IMR-90 (cell line): ENCODE results near the gene RAD51B. TPM values are rescaled to one million over a fixed set of nuclear protein-coding genes. Genes with fewer than 3 reads are reported as not detected.

ENCODE experiments used
- ATAC-seq: fragments of 200-7000 bp; cut with Tn5 transposase; 2 replicates; pipeline ENCODE4 v1.9.1; 2020; ENCODE audit warnings: low read depth, mild to moderate bottlenecking, moderate library complexity
- BruUV-seq: library from RNA; stranded (reverse); fragments of 400-500 nt; replicated peaks from 2 replicates; lab custom pipeline; 2021; lab: Mats Ljungman, UMichigan
- CTCF ChIA-PET: fragments of 300-600 bp; formaldehyde crosslinking; extraction: SDS; loops from one replicate; lab custom pipeline; 2021; ENCODE audit warnings: antibody characterized with exemption; lab: Yijun Ruan, JAX
- POLR2A ChIA-PET: fragments of 300-600 bp; sonication (Branson Sonifier 250); formaldehyde crosslinking; loops from one replicate; lab custom pipeline; 2022; ENCODE audit warnings: antibody characterized with exemption; ENCODE audit not compliant: unreplicated experiment; lab: Charles Lee
- DNase-seq: peaks from one replicate; pipeline ENCODE4 v3.0.0; 2013
- H2AFZ ChIP-seq: replicated peaks from 2 replicates; pipeline ENCODE3; 2013; ENCODE audit warnings: low read length, mild to moderate bottlenecking; ENCODE audit not compliant: poor library complexity
- H2AK5ac ChIP-seq: 2 replicates; pipeline ENCODE4 v1.6.1; 2013; ENCODE audit warnings: low read depth, low read length, inconsistent platforms
- H2AK9ac ChIP-seq: replicated peaks from 2 replicates; pipeline ENCODE3; 2013; ENCODE audit warnings: mild to moderate bottlenecking, low read depth, low read length, moderate library complexity; ENCODE audit not compliant: poor library complexity
- H2BK120ac ChIP-seq: 2 replicates; pipeline ENCODE4 v1.6.1; 2013; ENCODE audit warnings: low read depth, low read length, inconsistent platforms
- H2BK15ac ChIP-seq: 3 replicates; pipeline ENCODE4 v1.6.1; 2013; ENCODE audit warnings: low read depth, low read length, inconsistent platforms
- H2BK20ac ChIP-seq: 2 replicates; pipeline ENCODE4 v1.6.1; 2013; ENCODE audit warnings: low read depth, mild to moderate bottlenecking, inconsistent platforms, low read length, moderate library complexity
- H2BK5ac ChIP-seq: 2 replicates; pipeline ENCODE4 v1.6.1; 2013; ENCODE audit warnings: mild to moderate bottlenecking, low read depth, low read length, inconsistent platforms; ENCODE audit not compliant: poor library complexity, severe bottlenecking
- H3K14ac ChIP-seq: replicated peaks from 2 replicates; pipeline ENCODE4 v1.6.1; 2013; ENCODE audit warnings: low read depth, low read length, inconsistent platforms
- H3K18ac ChIP-seq: 2 replicates; pipeline ENCODE4 v1.6.1; 2013; ENCODE audit warnings: low read depth, low read length, control low read depth
- H3K23ac ChIP-seq: 2 replicates; pipeline ENCODE4 v1.6.1; 2013; ENCODE audit warnings: low read depth, low read length, inconsistent platforms
- H3K27ac ChIP-seq: 2 replicates; pipeline ENCODE4 v1.5.1; 2013; ENCODE audit warnings: mild to moderate bottlenecking, control low read depth, low read length; ENCODE audit not compliant: insufficient read depth
- H3K27me3 ChIP-seq: 2 replicates; pipeline ENCODE4 v1.6.1; 2013; ENCODE audit warnings: low read length; ENCODE audit not compliant: control insufficient read depth, insufficient read depth
- H3K36me3 ChIP-seq: 2 replicates; pipeline ENCODE4 v1.6.1; 2013; ENCODE audit warnings: low read length, mixed read lengths; ENCODE audit not compliant: control insufficient read depth, insufficient read depth
- H3K4ac ChIP-seq: 2 replicates; pipeline ENCODE4 v1.6.1; 2013; ENCODE audit warnings: low read depth, low read length, inconsistent platforms
- H3K4me1 ChIP-seq: 2 replicates; pipeline ENCODE4 v1.6.1; 2013; ENCODE audit warnings: low read length, mixed read lengths; ENCODE audit not compliant: control insufficient read depth, insufficient read depth
- H3K4me2 ChIP-seq: 2 replicates; pipeline ENCODE4 v1.6.1; 2013; ENCODE audit warnings: low read depth, mild to moderate bottlenecking, control low read depth, low read length, moderate library complexity
- H3K4me3 ChIP-seq: 2 replicates; pipeline ENCODE4 v1.5.1; 2013; ENCODE audit warnings: low read depth, mild to moderate bottlenecking, control low read depth, low read length, moderate library complexity; ENCODE audit not compliant: insufficient read depth
- H3K56ac ChIP-seq: 2 replicates; pipeline ENCODE4 v1.6.1; 2013; ENCODE audit warnings: low read length, inconsistent platforms; ENCODE audit not compliant: insufficient read depth; ENCODE audit errors: extremely low read depth
- H3K79me1 ChIP-seq, 2 experiments: 2 replicates each; pipeline ENCODE4 v1.6.1; 2013; ENCODE audit warnings: low read length in 2 of 2, inconsistent platforms in 1 of 2, low read depth in 1 of 2
- H3K9ac ChIP-seq: 2 replicates; pipeline ENCODE4 v1.6.1; 2013; ENCODE audit warnings: low read depth, low read length, control low read depth
- H3K9me1 ChIP-seq: 2 replicates; pipeline ENCODE4 v1.6.1; 2013; ENCODE audit warnings: low read length, inconsistent platforms; ENCODE audit not compliant: insufficient read depth
- H3K9me3 ChIP-seq: 2 replicates; pipeline ENCODE4 v1.6.1; 2013; ENCODE audit warnings: low read length; ENCODE audit not compliant: control insufficient read depth, insufficient read depth
- H4K20me1 ChIP-seq: 2 replicates; pipeline ENCODE4 v1.6.1; 2013; ENCODE audit warnings: low read length, inconsistent platforms; ENCODE audit not compliant: insufficient read depth
- H4K5ac ChIP-seq: 2 replicates; pipeline ENCODE4 v1.6.1; 2013; ENCODE audit warnings: mild to moderate bottlenecking, low read depth, low read length, control low read depth
- H4K8ac ChIP-seq, 2 experiments: 2 replicates each; pipeline ENCODE4 v1.6.1; 2013; ENCODE audit warnings: low read depth in 2 of 2, low read length in 2 of 2, control low read depth in 1 of 2, inconsistent platforms in 1 of 2
- H4K91ac ChIP-seq: 2 replicates; pipeline ENCODE4 v1.6.1; 2013; ENCODE audit warnings: low read depth, low read length, inconsistent platforms; ENCODE audit not compliant: insufficient read depth
- BHLHE40 ChIP-seq: fragments of 150-350 bp; IDR thresholded peaks from 2 replicates; pipeline ENCODE4 v1.6.1; 2016; ENCODE audit warnings: mild to moderate bottlenecking, low read depth, low read length
- CEBPB ChIP-seq: IDR thresholded peaks from 2 replicates; pipeline ENCODE4 v1.6.1; 2012; ENCODE audit warnings: low read depth, low read length, improper control_type of control experiment
- CHD1 ChIP-seq: IDR thresholded peaks from 2 replicates; pipeline ENCODE4 v1.6.1; 2012; ENCODE audit warnings: low read depth, low read length, improper control_type of control experiment
- FOS ChIP-seq: fragments of 150-350 bp; IDR thresholded peaks from 2 replicates; pipeline ENCODE4 v1.6.1; 2016; ENCODE audit warnings: low read depth, low read length
- MAFK ChIP-seq: IDR thresholded peaks from 2 replicates; pipeline ENCODE4 v1.6.1; 2012; ENCODE audit warnings: low read depth, low read length, improper control_type of control experiment
- MAZ ChIP-seq: IDR thresholded peaks from 2 replicates; pipeline ENCODE4 v1.6.1; 2012; ENCODE audit warnings: low read depth, mild to moderate bottlenecking, low read length, improper control_type of control experiment, moderate library complexity, borderline replicate concordance
- MXI1 ChIP-seq: IDR thresholded peaks from 2 replicates; pipeline ENCODE4 v1.6.1; 2012; ENCODE audit warnings: low read depth, mild to moderate bottlenecking, low read length, moderate library complexity, borderline replicate concordance
- NFE2L2 ChIP-seq: fragments of 150-350 bp; IDR thresholded peaks from 2 replicates; pipeline ENCODE4 v1.6.1; 2016; ENCODE audit warnings: low read depth, mild to moderate bottlenecking, low read length
- POLR2A ChIP-seq: IDR thresholded peaks from 2 replicates; pipeline ENCODE4 v1.6.1; 2012; ENCODE audit warnings: mild to moderate bottlenecking, low read depth, low read length
- RAD21 ChIP-seq: IDR thresholded peaks from 2 replicates; pipeline ENCODE4 v1.6.1; 2012; ENCODE audit warnings: low read length, improper control_type of control experiment
- RCOR1 ChIP-seq: IDR thresholded peaks from 2 replicates; pipeline ENCODE4 v1.6.1; 2012; ENCODE audit warnings: mild to moderate bottlenecking, low read length, improper control_type of control experiment; ENCODE audit not compliant: insufficient replicate concordance
- RFX5 ChIP-seq: IDR thresholded peaks from 2 replicates; pipeline ENCODE4 v1.8.0; 2012; ENCODE audit warnings: low read depth, mild to moderate bottlenecking, low read length, moderate library complexity
- SMC3 ChIP-seq: fragments of 150-350 bp; IDR thresholded peaks from 2 replicates; pipeline ENCODE4 v1.6.1; 2016; ENCODE audit warnings: low read depth, mild to moderate bottlenecking, antibody characterized with exemption, low read length, moderate library complexity
- WGBS, 2 experiments: methylation state at CpG; one replicate each; pipeline versions ENCODE4 v1.1.5 to v1.1.7; 2013; ENCODE audit warnings: missing lambda C conversion rate in 2 of 2; ENCODE audit not compliant: insufficient read length in 1 of 2; ENCODE audit errors: extremely low coverage in 2 of 2; 5-methylcytosine and 5-hydroxymethylcytosine counted together
- dilution Hi-C: fragments of 300-500 bp; cut with HindIII; formaldehyde crosslinking; loops from one replicate; pipeline ENCODE4 v1.14.3; 2018; ENCODE audit warnings: low sequenced_read_pairs; ENCODE audit not compliant: unreplicated experiment
- in situ Hi-C: fragments of 300-500 bp; cut with MboI; formaldehyde crosslinking; loops from 3 replicates; pipeline ENCODE4 v1.14.3; 2019; ENCODE audit warnings: low sequenced_read_pairs, inconsistent platforms, mixed read lengths
- intact Hi-C: fragments of 100-400 bp; cut with micrococcal nuclease; formaldehyde crosslinking; loops from 2 replicates; pipeline ENCODE4 v1.10.0; 2022
- polyA plus RNA-seq, 3 experiments: library from polyadenylated mRNA; depleted of rRNA; stranded (reverse); fragments of >200 nt; gene quantifications; 2 replicates each; pipeline ENCODE4 v1.2.3, GENCODE V29; 2012; ENCODE audit warnings: low replicate concordance in 1 of 3
- total RNA-seq: library from RNA; depleted of rRNA; stranded (reverse); fragments of >200 nt; gene quantifications from 2 replicates; pipeline ENCODE4 v1.2.3, GENCODE V29; 2012
- TF ChIP-seq, protein P1 (sequence below): conservative IDR thresholded peaks from 2 replicates; pipeline ENCODE4 v1.5.1; 2012; ENCODE audit warnings: mild to moderate bottlenecking, low read depth, low read length, improper control_type of control experiment
- TF ChIP-seq, protein P2 (sequence below): fragments of 150-350 bp; IDR thresholded peaks from 2 replicates; pipeline ENCODE4 v1.6.1; 2016; ENCODE audit warnings: low read depth, mild to moderate bottlenecking, low read length, moderate library complexity, borderline replicate concordance
- TF ChIP-seq, protein P3 (sequence below): fragments of 150-350 bp; IDR thresholded peaks from 2 replicates; pipeline ENCODE4 v1.6.1; 2017; ENCODE audit warnings: mild to moderate bottlenecking, antibody characterized with exemption, low read length, low read depth

Gene RAD51B
- total and polyA plus RNA-seq, 2 of the 4 experiments (the other 2 are of a cell fraction): 5.1 to 18.8 TPM

DNA sequence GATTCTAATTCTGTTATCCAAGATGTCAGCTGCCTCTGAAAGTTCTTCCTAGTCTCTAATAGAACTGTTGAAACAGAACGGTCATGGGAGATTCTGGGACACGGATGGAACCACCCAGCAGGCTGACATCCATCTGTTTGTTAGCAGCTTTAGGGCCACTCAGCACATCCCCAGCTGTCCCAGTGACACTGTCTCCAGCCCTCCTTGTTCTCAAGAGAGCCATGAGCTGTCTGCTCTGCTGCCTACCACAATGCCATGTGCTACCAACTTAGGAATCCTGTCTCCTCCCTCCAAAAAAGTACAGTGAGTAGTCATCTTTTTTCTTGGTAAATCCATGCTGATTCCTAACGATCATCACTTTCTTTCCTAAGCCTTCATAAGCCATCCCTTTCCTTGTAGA is 842.8 kb downstream of the RAD51B start:
- in situ Hi-C loops (loop anchor here (10.0 kb wide), 1 partner anchor 122 kb away; no protein-coding TSS in a partner anchor), intact Hi-C loops (loop anchor here (5.0 to 10.0 kb wide), 3 partner anchors 208 to 718 kb away; no protein-coding TSS in a partner anchor), dilution Hi-C loops (no loop called here)
- no peaks in the 10 kb centered on the region for H3K9me3 ChIP-seq
- H2BK15ac ChIP-seq: peak overlapping the region; percentile 12; the same call in 1 of the 3 replicates
- peak overlapping the region; percentile 75 for H3K4ac ChIP-seq
- no peak overlapping the region for H3K27ac ChIP-seq
- peak overlapping the region; percentile 70 for H3K14ac ChIP-seq
- no peak overlapping the region for H4K5ac ChIP-seq
- peak overlapping the region in 1 of 2 experiments; percentile 41; a peak in 2 of 4 replicates for H4K8ac ChIP-seq
- H3K18ac ChIP-seq: peak overlapping the region; percentile 32; the same call in 1 of the 2 replicates
- ChIA-PET POLR2A (interaction anchor here (0.5 to 1.2 kb wide), 2 partner anchors 126 to 128 kb away, joined by 3 read pairs; no protein-coding TSS in a partner anchor), CTCF (interaction anchor here (0.5 to 0.8 kb wide), 2 partner anchors 118 to 184 kb away, joined by 3 to 5 read pairs; no protein-coding TSS in a partner anchor)
- TF ChIP-seq NFE2L2 (no peak), BHLHE40 (no peak), RFX5 (no peak), SMC3 (no peak), CEBPB (no peak), CHD1 (no peak), RAD21 (no peak), MAFK (no peak), RCOR1 (no peak), MXI1 (no peak), POLR2A (no peak), MAZ (no peak), FOS (no peak)
- TF ChIP-seq, protein P1, sequence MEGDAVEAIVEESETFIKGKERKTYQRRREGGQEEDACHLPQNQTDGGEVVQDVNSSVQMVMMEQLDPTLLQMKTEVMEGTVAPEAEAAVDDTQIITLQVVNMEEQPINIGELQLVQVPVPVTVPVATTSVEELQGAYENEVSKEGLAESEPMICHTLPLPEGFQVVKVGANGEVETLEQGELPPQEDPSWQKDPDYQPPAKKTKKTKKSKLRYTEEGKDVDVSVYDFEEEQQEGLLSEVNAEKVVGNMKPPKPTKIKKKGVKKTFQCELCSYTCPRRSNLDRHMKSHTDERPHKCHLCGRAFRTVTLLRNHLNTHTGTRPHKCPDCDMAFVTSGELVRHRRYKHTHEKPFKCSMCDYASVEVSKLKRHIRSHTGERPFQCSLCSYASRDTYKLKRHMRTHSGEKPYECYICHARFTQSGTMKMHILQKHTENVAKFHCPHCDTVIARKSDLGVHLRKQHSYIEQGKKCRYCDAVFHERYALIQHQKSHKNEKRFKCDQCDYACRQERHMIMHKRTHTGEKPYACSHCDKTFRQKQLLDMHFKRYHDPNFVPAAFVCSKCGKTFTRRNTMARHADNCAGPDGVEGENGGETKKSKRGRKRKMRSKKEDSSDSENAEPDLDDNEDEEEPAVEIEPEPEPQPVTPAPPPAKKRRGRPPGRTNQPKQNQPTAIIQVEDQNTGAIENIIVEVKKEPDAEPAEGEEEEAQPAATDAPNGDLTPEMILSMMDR: no peak
- TF ChIP-seq, protein P2, sequence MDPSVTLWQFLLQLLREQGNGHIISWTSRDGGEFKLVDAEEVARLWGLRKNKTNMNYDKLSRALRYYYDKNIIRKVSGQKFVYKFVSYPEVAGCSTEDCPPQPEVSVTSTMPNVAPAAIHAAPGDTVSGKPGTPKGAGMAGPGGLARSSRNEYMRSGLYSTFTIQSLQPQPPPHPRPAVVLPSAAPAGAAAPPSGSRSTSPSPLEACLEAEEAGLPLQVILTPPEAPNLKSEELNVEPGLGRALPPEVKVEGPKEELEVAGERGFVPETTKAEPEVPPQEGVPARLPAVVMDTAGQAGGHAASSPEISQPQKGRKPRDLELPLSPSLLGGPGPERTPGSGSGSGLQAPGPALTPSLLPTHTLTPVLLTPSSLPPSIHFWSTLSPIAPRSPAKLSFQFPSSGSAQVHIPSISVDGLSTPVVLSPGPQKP: no peak
- TF ChIP-seq, protein P3, sequence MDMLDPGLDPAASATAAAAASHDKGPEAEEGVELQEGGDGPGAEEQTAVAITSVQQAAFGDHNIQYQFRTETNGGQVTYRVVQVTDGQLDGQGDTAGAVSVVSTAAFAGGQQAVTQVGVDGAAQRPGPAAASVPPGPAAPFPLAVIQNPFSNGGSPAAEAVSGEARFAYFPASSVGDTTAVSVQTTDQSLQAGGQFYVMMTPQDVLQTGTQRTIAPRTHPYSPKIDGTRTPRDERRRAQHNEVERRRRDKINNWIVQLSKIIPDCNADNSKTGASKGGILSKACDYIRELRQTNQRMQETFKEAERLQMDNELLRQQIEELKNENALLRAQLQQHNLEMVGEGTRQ: no peak
- ATAC-seq (no peak), DNase-seq (peak; percentile 16)
- peak overlapping the region; percentile 35 for H2AFZ ChIP-seq
- H3K9ac ChIP-seq: no peak overlapping the region
- no peak overlapping the region for H3K4me3 ChIP-seq
- no peak overlapping the region for H3K56ac ChIP-seq
- H2BK20ac ChIP-seq: peak overlapping the region; percentile 68
- H4K20me1 ChIP-seq: no peaks in the 10 kb centered on the region
- WGBS, 2 experiments: no CpG with 5 or more reads among the region's 3 CpGs
- peak overlapping the region; percentile 55; the same call in 1 of the 2 replicates for H4K91ac ChIP-seq
- H2AK5ac ChIP-seq: peak overlapping the region; percentile 93
- peak overlapping the region; percentile 34 for H2BK5ac ChIP-seq
- H3K27me3 ChIP-seq: no peaks in the 10 kb centered on the region
- no peaks in the 10 kb centered on the region for H3K36me3 ChIP-seq
- H2BK120ac ChIP-seq: peak overlapping the region; percentile 85
- H3K79me1 ChIP-seq: no peaks in the 10 kb centered on the region
- peaks cover 37% of the 10 kb centered on the region for H3K4me1 ChIP-seq
- no TSS peak for BruUV-seq
- H3K23ac ChIP-seq: peak overlapping the region; percentile 46; the same call in 1 of the 2 replicates
- H3K4me2 ChIP-seq: no peak overlapping the region
- no peak overlapping the region for H2AK9ac ChIP-seq
- H3K9me1 ChIP-seq: peaks cover 35% of the 10 kb centered on the region
